GM13977 (cell line): Measurements from ENCODE around the gene FILIP1L.

ENCODE experiments used
- DNase-seq: peaks from one replicate; pipeline ENCODE4 v3.0.0; 2012; ENCODE audit warnings: low spot score
- in situ Hi-C: fragments of 300-500 bp; cut with MboI; formaldehyde crosslinking; loops from one replicate; pipeline ENCODE4 v1.12.0; 2022; ENCODE audit warnings: low sequenced_read_pairs, low pct_unique_long_range_greater_than_20kb, mixed read lengths, inconsistent platforms; ENCODE audit not compliant: unreplicated experiment
- TF ChIP-seq, protein P1 (sequence below): IDR thresholded peaks from 2 replicates; pipeline ENCODE4 v1.5.1; 2012; ENCODE audit warnings: mild to moderate bottlenecking, control low read depth; ENCODE audit not compliant: insufficient read depth; ENCODE audit errors: extremely low read depth, missing control alignments

The FILIP1L gene

DNA sequence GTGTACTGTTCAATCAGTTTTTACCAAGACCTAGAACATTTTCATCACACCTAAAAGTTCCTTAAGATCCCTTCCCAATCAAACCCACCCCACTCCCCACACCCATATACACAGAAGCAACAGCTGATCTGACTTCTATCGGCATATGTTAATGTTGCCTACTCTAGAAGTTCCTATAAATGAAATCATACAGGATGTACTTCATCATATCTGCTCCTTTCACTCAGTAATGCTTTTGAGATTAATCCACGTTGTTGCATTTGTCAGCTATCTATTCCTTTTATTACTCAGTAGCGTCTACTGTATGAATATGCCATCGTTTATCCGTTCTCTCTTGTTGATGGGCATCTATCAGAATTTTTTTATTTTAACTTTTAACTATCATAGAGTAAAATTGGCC is 14.3 kb upstream of the FILIP1L start:
- DNase-seq: no peak
- in situ Hi-C loops: no loop called here
- TF ChIP-seq, protein P1, sequence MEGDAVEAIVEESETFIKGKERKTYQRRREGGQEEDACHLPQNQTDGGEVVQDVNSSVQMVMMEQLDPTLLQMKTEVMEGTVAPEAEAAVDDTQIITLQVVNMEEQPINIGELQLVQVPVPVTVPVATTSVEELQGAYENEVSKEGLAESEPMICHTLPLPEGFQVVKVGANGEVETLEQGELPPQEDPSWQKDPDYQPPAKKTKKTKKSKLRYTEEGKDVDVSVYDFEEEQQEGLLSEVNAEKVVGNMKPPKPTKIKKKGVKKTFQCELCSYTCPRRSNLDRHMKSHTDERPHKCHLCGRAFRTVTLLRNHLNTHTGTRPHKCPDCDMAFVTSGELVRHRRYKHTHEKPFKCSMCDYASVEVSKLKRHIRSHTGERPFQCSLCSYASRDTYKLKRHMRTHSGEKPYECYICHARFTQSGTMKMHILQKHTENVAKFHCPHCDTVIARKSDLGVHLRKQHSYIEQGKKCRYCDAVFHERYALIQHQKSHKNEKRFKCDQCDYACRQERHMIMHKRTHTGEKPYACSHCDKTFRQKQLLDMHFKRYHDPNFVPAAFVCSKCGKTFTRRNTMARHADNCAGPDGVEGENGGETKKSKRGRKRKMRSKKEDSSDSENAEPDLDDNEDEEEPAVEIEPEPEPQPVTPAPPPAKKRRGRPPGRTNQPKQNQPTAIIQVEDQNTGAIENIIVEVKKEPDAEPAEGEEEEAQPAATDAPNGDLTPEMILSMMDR: no peak

GRCh38 chr3:100127792-100128191 is 13.5 kb upstream of the FILIP1L start:
- TF ChIP-seq, protein P1: no peak
- in situ Hi-C loops: no loop called here
- DNase-seq: no peak

- DNase-seq: no peak
- TF ChIP-seq, protein P1: no peak
- in situ Hi-C loops: no loop called here
Measured at GRCh38 chr3:100125161-100125938, 11.0 kb upstream of the FILIP1L start.

- TF ChIP-seq, protein P1: no peak
Measured at GRCh38 chr3:100124201-100124761, 10.0 kb upstream of the FILIP1L start.

DNA sequence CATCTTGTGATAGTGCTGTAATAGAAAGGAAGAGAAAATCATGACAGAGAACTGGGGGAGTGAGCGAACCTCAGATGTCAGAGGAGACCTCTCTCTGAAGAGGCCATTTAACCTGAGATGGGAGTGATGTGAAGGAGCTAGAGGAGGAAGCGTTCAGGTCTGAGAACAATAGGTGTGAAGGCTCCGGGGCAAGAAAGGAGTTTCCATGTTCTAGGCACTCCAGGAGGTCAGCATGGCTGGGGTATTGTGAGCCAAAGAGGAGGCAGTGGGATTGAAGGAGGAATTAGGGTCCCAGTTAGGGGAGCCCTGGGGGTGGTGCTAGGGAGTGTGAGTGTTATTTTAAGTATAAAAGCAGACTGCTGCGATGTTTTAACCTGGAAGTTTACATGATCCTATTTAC is 8.8 kb upstream of the FILIP1L start:
- TF ChIP-seq, protein P1: no peak
- in situ Hi-C loops: no loop called here
- no peak for DNase-seq

More at GRCh38 chr3:100124201-100124761, 10.0 kb upstream of the FILIP1L start:
- in situ Hi-C loops: no loop called here
- no peak for DNase-seq

- in situ Hi-C loops: no loop called here
- TF ChIP-seq, protein P1: no peak
- no peak for DNase-seq
Measured at GRCh38 chr3:100122321-100122720, 8.0 kb upstream of the FILIP1L start.
